Glomerular visceral epithelial cell (primary cell): ENCODE measurements around the gene HBG2.
A peak's percentile ranks its signal among the peaks of the same experiment; 100 is the strongest.
"Not testable (repeated sequence)": the region's sequence is repeated elsewhere in the genome, so short reads cannot be mapped to it uniquely, and the experiment has no call there.

Experiments
- DNase-seq: peaks from one replicate; pipeline ENCODE4 v3.0.0-alpha.2; 2016; ENCODE audit errors: extremely low spot score

The HBG2 gene

DNA sequence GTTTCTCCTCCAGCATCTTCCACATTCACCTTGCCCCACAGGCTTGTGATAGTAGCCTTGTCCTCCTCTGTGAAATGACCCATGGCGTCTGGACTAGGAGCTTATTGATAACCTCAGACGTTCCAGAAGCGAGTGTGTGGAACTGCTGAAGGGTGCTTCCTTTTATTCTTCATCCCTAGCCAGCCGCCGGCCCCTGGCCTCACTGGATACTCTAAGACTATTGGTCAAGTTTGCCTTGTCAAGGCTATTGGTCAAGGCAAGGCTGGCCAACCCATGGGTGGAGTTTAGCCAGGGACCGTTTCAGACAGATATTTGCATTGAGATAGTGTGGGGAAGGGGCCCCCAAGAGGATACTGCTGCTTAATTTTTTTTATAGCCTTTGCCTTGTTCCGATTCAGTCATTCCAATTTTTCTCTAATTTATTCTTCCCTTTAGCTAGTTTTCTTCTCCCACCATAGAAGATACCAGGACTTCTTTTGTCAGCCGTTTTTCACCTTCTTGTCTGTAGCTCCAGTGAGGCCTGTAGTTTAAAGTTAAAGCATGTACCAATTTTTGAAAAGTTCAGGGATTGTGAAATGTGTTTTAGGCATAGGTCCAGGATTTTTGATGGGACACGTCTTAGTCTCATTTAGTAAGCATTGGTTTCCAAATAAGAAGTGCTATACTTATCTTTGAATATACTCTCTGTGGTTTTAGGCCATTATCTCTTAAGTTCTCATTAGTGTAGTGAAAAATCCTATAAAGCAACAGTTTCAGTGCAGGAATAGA, at the start of gene HBG2:
Gene HBG2, minus strand, starts transcription at position 136 of the 768 bp plus-strand sequence. Its CDS starts 53 bp downstream, at position 83.
- not testable (repeated sequence) for DNase-seq

DNA sequence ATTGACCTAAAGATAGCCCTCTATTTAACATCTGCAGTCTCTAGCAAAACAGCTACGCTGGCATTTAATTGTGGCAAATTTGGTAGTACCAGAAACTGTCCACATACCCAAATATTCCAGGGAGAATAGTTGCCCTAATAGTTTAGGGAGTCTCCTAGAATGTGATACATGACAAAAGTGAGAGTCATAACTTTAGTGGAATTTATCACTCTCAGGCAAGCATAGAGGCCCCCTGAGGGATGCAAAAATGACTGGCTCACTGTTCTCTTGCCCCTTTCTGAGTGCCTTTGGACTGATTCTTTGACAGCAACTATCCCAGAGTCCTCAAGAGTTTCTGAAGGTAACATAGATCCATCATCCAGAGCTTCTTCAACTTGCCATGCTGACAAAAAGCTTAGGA, 49.5 kb upstream of the HBG2 start:
- no peak for DNase-seq

DNA sequence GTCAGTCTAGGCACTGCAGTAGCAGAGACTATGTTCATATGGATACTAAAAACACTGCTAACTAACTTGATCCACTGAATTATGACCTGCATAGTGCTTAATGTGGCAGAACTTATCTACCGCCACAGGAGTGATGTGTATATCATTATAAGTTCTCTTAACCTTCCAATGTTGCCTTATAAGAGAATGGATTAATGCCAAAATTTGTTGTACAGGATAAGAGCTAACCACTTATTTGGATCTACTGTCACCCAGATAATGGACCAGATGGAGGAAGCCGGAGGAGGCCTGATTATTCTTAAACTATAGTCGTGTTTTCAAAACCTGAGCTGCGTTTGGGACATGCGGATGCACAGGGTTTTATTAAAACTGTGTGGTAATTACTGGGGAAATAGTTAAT, 49.0 kb upstream of the HBG2 start:
- no peak for DNase-seq

DNA sequence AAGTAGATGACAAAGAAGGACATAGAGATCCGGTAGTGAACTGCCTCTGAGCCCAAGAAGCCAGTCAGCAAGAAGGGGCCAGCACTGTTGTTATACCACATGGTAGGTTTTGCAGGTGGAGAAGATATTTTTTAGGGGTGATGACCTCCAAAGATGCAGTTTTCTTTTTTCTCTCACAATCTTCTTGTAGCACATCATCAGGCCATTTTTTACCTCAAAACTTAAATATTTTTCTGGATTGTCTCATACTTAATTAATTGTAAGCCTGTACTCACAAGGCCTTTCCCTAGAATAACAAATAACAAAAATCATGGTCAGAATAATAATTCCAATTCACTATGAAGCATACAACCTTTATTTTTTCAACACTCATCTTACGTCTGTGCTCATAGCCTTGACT, 47.3 kb upstream of the HBG2 start, which contains the start of gene OR51B4:
Gene OR51B4, minus strand, starts transcription at position 101 of the 400 bp plus-strand sequence. Its CDS starts 0 bp downstream, at position 101.
- DNase-seq = no peak

DNA sequence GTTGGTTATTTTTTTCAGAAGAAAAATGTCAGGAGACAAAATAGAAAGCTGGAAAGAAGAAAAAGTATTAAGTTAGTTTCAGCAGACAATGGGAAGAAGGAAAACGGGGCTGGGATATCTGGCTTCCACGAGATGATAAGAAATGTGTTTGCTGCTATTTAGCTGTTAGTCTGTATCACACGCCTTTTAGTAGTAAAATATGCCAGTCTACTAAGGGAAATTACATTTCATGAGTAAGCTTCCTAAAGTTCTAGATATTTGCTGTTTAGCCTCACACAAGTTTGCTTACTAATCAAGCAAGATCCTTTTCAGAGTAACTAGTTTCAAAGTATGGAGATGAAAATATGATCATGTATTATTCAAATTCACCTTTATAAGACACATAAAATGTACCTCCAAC, 45.7 kb upstream of the HBG2 start:
- no peak for DNase-seq

DNA sequence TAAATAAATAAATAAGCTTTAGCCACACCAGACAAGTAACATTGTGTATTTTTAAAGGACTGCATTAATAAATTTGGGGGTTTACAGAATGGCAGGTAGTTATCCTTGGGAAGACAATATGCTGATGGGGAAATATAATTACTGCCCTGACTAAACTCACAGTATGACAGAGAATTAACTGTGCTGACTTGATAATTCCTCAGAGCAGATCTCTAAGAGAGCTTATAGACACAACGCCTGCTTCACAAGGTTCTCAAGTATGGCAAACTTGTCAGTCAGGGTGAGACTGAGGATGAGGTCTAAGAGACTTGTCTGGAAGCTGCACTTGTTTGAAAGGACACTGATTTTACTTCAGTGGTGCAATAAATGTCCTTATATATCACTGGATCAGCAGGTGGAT, 43.9 kb upstream of the HBG2 start:
- no peak for DNase-seq

DNA sequence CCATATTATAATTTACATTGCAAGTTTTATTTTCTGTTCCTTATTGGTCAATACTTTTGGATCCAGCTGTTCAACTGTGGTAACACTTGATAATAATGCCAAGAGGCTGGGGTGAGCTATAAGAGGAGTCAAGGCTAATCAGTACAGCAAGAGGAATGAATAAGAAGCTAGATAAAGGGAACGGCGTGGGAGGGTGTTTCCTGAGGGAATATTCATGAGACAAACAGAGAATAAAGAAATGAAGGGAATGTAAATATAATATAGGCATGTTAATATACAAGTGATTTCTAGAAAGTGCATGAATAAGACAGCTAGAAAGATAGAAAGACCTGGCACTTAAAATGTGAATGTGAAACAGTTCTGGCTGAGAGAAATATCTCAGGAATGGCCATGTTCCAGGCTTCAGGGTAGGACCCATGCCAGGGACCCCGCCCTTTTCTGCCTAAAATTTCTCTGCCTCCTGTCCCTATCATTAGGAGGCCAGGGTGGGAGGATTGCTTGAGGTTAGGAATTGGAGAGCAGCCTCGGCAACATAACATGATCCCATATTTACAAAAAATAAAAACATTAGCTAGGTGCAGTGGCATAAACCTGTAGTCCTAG, 43.2 kb upstream of the HBG2 start:
- no peak for DNase-seq

DNA sequence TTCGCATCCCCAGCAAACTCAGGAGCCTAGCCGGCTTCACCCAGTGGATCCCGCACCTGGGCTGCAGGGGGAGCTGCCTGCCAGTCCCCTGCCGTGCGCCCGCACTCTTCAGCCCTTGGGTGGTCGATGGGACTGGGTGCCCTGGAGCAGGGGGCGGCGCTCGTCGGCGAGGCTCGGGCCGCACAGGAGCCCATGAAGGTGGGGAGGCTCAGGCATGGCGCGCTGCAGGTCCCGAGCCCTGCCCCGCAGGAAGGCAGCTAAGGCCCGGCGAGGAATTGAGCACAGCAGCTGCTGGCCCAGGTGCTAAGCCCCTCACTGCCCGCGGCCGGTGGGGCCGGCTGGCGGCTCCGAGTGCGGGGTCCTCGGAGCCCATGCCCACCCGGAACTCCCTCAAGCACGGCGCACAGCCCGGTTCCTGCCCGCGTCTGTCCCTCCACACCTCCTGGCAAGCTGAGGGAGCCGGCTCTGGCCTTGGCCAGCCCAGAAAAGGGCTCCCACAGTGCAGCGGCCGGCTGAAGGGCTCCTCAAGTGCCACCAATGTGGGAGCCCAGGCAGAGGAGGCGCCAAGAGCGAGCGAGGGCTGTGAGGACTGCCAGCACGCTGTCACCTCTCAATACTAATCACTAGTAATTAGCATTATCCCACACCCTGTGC, 39.9 kb upstream of the HBG2 start:
- not testable (repeated sequence) for DNase-seq

DNA sequence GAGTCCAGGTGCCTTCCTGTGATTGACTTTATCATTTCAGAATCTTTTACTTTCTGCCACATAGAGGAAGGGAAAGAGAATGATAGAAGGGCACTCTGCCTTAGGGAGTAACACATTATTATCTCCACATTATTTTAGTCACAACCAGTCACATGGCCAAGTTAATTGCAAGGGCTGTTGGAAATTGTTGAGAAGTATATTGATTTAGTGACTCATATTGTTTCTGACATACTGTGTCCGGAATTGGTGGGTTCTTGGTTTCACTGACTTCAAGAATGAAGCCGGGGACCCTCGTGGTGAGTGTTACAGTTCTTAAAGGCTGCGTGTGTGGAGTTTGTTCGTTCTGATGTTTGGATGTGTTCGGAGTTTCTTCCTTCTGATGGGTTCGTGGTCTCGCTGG, 38.4 kb upstream of the HBG2 start:
- no peak for DNase-seq

DNA sequence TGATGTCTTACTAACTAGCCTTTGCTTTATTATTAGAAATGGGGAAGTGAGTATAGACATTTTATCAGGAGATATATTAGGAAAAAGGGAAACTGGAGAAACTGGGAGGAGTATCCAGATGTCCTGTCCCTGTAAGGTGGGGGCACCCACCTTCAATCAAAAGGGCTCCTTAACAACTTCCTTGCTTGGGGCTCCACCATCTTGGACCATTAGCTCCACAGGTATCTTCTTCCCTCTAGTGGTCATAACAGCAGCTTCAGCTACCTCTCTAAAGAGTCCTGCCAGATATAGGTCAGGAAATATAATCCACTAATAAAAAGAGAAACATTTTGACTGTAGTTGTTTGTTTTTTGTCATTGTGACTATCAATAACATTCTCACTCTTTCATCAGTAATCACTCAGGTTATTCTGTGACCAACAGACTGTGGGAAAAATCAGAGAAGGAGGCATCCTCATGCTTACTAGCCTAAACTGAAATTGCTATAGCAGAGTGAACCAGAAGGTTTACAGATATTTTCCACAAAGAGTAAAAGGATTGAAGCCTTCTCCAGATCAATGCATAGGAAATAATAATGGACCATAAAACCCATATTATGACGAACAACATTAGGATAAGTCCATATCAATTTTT, 36.7 kb upstream of the HBG2 start:
- DNase-seq = peak; percentile 48

DNA sequence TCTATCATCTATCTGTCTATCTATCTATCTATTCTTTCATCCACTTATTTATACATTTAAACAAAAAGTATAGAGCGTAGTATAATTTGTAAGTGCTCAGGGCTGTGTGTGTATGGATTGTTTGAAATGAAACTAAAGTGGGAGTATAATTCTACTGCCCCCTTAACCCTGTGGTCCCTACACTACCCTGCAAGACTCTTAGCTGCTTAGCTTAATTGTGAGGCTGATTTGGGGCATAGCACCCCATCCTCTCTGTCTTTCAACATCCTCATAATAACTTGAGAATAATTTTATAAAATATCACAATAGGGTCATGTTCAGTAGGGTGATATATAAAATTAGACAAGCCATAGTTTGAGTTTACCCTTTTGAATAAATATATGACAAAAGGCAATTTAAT, 35.5 kb upstream of the HBG2 start:
- DNase-seq = no peak

DNA sequence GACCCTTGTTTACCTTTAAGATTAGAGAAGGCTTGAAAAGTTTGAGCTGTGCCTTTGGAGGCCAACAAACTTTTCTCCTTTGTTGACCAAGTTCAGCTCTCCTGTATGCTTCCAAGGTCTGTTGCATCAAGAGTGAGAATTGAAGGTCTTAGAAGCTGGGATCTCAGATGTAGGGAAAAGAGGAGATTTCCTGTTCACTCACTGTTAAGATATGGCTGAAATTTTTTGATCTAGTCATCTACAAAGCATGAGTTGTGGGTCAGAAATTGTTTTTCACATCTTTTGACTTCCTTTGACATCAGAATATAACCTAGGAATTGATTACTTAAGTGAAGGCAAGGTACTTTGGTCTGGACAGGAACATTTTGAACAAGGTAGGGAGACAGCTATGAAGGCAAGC, 35.1 kb upstream of the HBG2 start:
- DNase-seq = no peak

DNA sequence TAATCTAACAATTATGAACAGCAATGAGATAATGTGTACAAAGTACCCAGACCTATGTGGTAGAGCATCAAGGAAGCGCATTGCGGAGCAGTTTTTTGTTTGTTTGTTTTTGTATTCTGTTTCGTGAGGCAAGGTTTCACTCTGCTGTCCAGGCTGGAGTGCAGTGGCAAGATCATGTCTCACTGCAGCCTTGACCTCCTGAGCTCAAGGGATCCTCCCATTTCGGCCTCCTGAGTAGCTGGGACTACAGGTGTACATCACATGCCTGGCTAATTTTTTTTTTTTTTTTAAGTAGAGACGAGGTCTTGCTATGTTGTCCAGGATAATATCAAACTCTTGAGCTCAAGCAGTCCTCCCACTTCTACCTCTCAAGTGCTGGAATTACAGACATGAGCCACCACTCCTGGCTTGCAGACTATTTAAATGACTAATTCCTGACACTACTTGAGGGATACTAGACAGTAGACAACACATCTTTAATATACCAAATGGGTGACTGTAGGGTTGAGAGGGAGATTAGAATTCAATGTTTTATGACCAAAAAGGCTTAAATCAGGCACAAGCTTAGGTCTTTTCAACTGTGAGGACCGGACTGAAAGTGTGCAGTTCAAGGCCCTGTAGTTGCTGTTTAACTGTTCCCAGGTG, 34.4 kb upstream of the HBG2 start:
- no peak for DNase-seq

DNA sequence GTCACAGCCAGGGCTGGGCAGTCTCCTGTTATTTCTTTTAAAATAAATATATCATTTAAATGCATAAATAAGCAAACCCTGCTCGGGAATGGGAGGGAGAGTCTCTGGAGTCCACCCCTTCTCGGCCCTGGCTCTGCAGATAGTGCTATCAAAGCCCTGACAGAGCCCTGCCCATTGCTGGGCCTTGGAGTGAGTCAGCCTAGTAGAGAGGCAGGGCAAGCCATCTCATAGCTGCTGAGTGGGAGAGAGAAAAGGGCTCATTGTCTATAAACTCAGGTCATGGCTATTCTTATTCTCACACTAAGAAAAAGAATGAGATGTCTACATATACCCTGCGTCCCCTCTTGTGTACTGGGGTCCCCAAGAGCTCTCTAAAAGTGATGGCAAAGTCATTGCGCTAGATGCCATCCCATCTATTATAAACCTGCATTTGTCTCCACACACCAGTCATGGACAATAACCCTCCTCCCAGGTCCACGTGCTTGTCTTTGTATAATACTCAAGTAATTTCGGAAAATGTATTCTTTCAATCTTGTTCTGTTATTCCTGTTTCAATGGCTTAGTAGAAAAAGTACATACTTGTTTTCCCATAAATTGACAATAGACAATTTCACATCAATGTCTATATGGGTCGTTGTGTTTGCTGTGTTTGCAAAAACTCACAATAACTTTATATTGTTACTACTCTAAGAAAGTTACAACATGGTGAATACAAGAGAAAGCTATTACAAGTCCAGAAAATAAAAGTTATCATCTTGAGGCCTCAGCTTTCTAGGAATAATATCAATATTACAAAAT, 33.7 kb upstream of the HBG2 start:
- DNase-seq = no peak

DNA sequence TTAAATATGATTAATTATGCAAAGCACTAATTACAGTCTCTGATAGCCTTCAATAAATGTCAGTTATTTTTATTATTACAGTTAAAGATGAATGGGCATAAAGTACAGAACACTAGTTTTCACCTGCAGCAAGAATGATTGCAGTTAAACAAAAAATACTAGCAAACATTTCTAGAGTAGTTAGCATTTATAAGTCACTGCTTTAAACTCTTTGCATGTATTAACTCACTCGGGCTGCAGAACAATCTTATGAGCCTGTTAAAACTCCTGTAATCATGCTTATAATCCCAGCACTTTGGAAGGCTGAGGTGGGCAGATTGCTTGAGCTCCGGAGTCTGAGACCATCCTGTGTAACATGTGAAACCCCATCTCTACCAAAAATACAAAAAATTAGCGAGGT, 32.3 kb upstream of the HBG2 start:
- no peak for DNase-seq

DNA sequence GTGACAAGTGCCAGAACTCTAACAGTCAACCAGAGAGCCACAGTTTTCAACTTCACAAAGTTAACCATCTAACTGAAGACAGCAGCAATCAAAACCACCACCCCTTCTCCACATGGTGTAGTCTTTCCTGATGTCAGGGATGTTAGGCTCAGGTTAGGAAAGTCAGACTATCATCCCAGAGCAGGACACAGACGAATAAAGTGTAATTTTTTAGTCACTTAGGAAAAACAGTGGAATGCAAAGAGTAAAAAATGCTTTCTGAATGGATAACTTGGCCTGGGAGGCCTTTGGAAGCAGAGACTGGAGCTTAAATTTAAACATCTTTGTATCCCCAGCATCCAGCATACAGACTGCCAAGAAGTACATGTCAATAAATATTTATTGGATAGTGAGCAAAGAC, 31.8 kb upstream of the HBG2 start:
- no peak for DNase-seq

DNA sequence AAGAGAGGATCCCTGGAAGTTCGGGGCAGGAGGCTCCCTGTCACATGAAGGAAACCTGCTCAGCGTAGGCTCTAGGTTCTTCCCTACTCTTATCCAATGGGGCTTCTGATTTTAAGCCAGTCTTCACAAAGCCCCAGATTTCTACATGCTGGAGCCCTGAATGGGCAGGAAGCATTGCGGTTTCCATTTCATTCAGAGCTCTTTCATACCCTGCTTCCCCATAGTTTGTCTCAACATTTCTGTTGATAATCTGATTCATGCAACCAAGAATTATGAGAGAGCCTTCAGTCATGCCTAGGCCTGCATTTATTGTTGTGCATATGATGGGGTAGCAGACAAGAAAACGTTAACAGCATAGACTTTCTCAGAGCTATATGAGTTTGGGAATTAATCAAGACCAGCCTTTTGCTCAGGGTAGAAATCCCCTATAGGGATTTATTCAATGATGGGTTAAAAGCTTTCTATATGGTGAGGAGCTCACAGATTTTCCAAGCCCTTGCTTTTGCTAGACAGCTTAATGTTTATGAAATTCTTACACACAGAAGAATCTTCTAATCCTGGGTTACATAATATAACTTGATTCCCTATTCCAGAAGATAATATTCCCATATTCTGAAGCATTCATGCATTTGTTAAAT, 31.2 kb upstream of the HBG2 start:
- DNase-seq = no peak

DNA sequence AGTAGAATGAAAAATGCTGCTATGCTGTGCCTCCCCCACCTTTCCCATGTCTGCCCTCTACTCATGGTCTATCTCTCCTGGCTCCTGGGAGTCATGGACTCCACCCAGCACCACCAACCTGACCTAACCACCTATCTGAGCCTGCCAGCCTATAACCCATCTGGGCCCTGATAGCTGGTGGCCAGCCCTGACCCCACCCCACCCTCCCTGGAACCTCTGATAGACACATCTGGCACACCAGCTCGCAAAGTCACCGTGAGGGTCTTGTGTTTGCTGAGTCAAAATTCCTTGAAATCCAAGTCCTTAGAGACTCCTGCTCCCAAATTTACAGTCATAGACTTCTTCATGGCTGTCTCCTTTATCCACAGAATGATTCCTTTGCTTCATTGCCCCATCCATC, 30.1 kb upstream of the HBG2 start:
- no peak for DNase-seq

DNA sequence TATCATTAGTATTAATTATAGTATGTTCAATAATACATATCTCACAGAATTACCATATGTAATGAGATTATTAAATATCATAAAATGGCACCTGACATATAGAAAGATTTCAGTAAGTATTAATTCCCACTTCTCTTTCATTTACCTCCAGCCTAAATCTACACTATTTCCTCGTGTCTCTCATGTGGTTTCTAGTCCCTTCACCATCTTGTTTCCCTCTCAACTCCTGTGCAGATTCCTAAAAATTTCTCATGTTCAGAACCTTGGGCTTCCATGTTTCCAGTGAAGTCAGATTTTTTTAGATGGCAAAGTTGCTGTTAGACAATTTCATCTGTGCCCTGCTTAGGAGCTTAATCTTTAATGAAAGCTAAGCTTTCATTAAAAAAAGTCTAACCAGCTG, 29.3 kb upstream of the HBG2 start:
- no peak for DNase-seq

DNA sequence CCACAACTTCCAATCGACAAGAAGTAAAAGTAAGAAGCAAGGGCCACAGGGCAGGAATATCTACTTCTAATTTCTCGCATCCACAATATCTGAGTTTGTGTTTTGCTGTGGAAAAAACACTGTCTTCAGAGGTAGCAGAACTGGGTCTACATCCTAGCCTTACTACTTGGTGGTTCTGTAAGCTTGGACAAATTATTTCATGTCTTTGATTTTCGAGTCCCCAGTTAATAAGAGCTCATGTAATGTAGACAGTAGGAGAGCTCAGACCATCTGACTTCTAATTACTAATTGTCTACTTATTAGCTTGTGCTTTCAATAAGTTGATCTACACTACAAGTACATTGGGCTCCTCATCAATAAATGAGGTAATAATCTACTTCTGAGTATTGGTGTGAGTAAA, 28.5 kb upstream of the HBG2 start:
- no peak for DNase-seq

DNA sequence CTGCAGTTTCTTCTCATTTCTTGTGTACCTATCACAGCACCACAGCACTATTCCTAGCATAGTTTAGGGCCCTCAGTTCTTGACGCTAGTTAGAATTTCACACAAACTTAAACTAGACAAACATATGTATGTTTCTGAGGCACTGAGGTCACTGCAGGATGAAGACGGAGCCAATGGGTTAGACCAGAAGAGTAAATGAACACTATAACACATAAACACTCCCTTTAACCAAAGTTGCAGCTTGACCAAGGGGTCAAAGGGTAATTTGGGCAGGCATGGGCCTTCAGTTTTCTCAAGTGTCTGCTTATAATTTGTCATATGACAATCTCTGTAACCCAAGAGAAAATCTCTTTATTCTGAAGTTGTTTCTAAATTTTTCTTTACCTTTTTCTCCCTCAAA, 28.0 kb upstream of the HBG2 start:
- no peak for DNase-seq
